Activated B cell treated with CpG ODN at 0.5 μM for 24 hours (primary cell): ENCODE results near the gene MNT. TPM values are rescaled to one million over a fixed set of nuclear protein-coding genes. Genes with fewer than 3 reads are reported as not detected.

ENCODE experiments used
- ATAC-seq: fragments of 200-7000 bp; cut with Tn5 transposase; one replicate; pipeline ENCODE4 v1.10.0; 2021; ENCODE audit warnings: low read depth, mild to moderate bottlenecking, moderate library complexity
- CTCF ChIA-PET: fragments of 350-600 bp; sonication (Branson Sonifier 250); formaldehyde crosslinking; loops from one replicate; lab custom pipeline; 2021; ENCODE audit warnings: antibody characterized with exemption; lab: Charles Lee
- POLR2A ChIA-PET: fragments of 350-600 bp; sonication (Branson Sonifier 250); formaldehyde crosslinking; loops from one replicate; lab custom pipeline; 2021; ENCODE audit warnings: antibody characterized with exemption; lab: Charles Lee
- DNase-seq: peaks from one replicate; pipeline ENCODE4 v3.0.0; 2022
- H3K27ac Mint-ChIP-seq: one replicate; pipeline ENCODE4 v1.8.0; 2020; ENCODE audit warnings: mixed read lengths
- H3K27me3 Mint-ChIP-seq: one replicate; pipeline ENCODE4 v1.8.0; 2021; ENCODE audit warnings: mixed read lengths
- H3K36me3 Mint-ChIP-seq: one replicate; pipeline ENCODE4 v1.8.0; 2021; ENCODE audit warnings: low read depth, mixed read lengths
- H3K4me1 Mint-ChIP-seq: one replicate; pipeline ENCODE4 v1.8.0; 2021; ENCODE audit warnings: mixed read lengths
- H3K4me3 Mint-ChIP-seq: one replicate; pipeline ENCODE4 v1.8.0; 2020; ENCODE audit warnings: mild to moderate bottlenecking, mixed read lengths
- H3K9me3 Mint-ChIP-seq: one replicate; pipeline ENCODE4 v1.8.0; 2020; ENCODE audit warnings: mixed read lengths
- intact Hi-C: fragments of 100-400 bp; cut with micrococcal nuclease; formaldehyde crosslinking; loops from one replicate; pipeline ENCODE4 v1.15.1; 2024
- total RNA-seq: library from RNA; stranded (reverse); gene quantifications from 2 replicates; pipeline ENCODE4 v1.2.3, GENCODE V29; 2022
- TF ChIP-seq, protein P1 (sequence below): fragments of 200-600 bp; IDR thresholded peaks from one replicate; pipeline ENCODE4 v1.8.0; 2022; ENCODE audit warnings: antibody characterized with exemption, mild to moderate bottlenecking

Gene MNT
- total RNA-seq, 1 donor from 2014 or later = 31.3 TPM

GRCh38 chr17:2337544-2338314 is 63.1 kb downstream of the MNT start:
- intact Hi-C loops = loop anchor here (1.0 to 2.0 kb wide), 4 partner anchors 55 to 621 kb away; no protein-coding TSS in a partner anchor
- H3K27me3 Mint-ChIP-seq = no peaks in the 10 kb centered on the region
- ChIA-PET CTCF (interaction anchor here (0.8 to 1.0 kb wide), 3 partner anchors 9 to 45 kb away, joined by 3 to 4 read pairs (median 3); no protein-coding TSS in a partner anchor), POLR2A (interaction anchor here (0.7 to 3.2 kb wide), 4 partner anchors 15 to 688 kb away, joined by 3 to 23 read pairs (median 4); partner anchors contain the start of genes METTL16, MNT and RILP)
- H3K4me1 Mint-ChIP-seq = peaks cover 23% of the 10 kb centered on the region
- TF ChIP-seq, protein P1, sequence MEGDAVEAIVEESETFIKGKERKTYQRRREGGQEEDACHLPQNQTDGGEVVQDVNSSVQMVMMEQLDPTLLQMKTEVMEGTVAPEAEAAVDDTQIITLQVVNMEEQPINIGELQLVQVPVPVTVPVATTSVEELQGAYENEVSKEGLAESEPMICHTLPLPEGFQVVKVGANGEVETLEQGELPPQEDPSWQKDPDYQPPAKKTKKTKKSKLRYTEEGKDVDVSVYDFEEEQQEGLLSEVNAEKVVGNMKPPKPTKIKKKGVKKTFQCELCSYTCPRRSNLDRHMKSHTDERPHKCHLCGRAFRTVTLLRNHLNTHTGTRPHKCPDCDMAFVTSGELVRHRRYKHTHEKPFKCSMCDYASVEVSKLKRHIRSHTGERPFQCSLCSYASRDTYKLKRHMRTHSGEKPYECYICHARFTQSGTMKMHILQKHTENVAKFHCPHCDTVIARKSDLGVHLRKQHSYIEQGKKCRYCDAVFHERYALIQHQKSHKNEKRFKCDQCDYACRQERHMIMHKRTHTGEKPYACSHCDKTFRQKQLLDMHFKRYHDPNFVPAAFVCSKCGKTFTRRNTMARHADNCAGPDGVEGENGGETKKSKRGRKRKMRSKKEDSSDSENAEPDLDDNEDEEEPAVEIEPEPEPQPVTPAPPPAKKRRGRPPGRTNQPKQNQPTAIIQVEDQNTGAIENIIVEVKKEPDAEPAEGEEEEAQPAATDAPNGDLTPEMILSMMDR = no peak
- ATAC-seq (peak; percentile 47), DNase-seq (peak; percentile 69)
- H3K36me3 Mint-ChIP-seq = peaks cover 6% of the 10 kb centered on the region
- H3K4me3 Mint-ChIP-seq = peak overlapping the region; percentile 99
- H3K27ac Mint-ChIP-seq = no peak overlapping the region
- H3K9me3 Mint-ChIP-seq = no peaks in the 10 kb centered on the region

DNA sequence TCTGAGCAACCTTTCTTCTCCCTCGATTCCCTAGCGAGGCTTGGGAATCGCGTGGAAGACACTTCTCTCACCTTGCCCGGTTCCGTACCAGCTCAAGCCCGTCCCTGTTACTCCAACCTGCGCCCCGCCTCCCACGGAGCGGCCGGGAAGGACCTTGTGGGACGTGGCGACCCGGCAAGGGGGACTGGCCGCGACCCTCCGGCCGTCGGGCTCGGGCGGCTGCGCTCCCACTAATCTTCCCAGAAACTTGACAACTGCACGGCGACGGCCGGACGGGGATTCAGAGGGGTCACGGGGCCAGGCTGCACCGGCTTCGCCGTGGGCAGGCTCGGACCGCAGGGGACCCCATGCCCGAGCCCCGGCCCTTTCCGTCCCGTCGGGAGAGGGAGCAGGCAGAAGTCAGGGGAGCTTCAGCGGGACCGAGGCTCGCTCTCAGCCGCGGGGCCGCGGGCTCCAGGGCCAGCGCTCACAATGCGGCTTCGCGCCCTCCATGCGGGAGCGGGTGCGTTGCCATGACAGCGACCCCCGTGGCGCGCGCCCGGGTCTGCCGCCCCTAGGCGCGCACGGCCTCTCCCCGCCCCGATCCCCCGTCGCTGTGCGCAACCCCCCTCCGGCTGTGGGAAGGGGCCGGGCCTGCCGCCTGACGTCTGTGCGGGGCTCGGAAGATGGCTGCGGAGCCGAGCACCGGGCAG is 63.9 kb downstream of the MNT start, which contains the start of gene SGSM2:
SGSM2 (plus strand) TSS at position 650 of the 692 bp plus-strand sequence. CDS start 188 bp downstream, outside the sequence.
- ChIA-PET POLR2A (interaction anchor here (0.6 to 3.2 kb wide), 14 partner anchors 10 to 1574 kb away, joined by 3 to 25 read pairs (median 4); partner anchors contain the start of genes METTL16, MNT, RILP and SMG6), CTCF (interaction anchor here (0.7 to 1.3 kb wide), 4 partner anchors 14 to 712 kb away, joined by 3 to 9 read pairs (median 3); no protein-coding TSS in a partner anchor)
- Mint-ChIP-seq H3K27ac (peak within 1 kb of the TSS; percentile 96), H3K4me1 (peaks cover 23% of the 10 kb centered on the region), H3K4me3 (peak within 1 kb of the TSS; percentile 99), H3K27me3 (no peaks in the 10 kb centered on the region), H3K36me3 (peaks cover 6% of the 10 kb centered on the region), H3K9me3 (no peaks in the 10 kb centered on the region)
- ATAC-seq (peak; percentile 66), DNase-seq (peak; percentile 62)
- TF ChIP-seq, protein P1 = no peak
- intact Hi-C loops = loop anchor here (1.0 to 2.0 kb wide), 7 partner anchors 16 to 620 kb away; partner anchors contain the start of genes MNT, SMG6 and SRR

- DNase-seq = peak; percentile 85
- CTCF ChIA-PET = interaction anchor here (0.7 to 1.3 kb wide), 4 partner anchors 14 to 713 kb away, joined by 3 to 9 read pairs (median 3); no protein-coding TSS in a partner anchor
- TF ChIP-seq, protein P1 = no peak
- Mint-ChIP-seq H3K4me3 (peak within 1 kb of the TSS; percentile 99), H3K36me3 (peaks cover 1% of the 10 kb centered on the region), H3K9me3 (no peaks in the 10 kb centered on the region), H3K27ac (peak within 1 kb of the TSS; percentile 96), H3K27me3 (no peaks in the 10 kb centered on the region), H3K4me1 (peaks cover 23% of the 10 kb centered on the region)
- POLR2A ChIA-PET = interaction anchor here (0.6 to 3.2 kb wide), 18 partner anchors 9 to 1575 kb away, joined by 3 to 25 read pairs (median 3); partner anchors contain the start of genes INPP5K, MNT, SMG6 and SRR
- intact Hi-C loops = loop anchor here (1.0 to 2.0 kb wide), 6 partner anchors 17 to 620 kb away; partner anchors contain the start of genes MNT, SMG6 and SRR
- peak; percentile 79 for ATAC-seq
Observed at GRCh38 chr17:2336215-2336851, 64.5 kb downstream of the MNT start, which contains the start of gene TSR1. TSR1 (minus strand) TSS chr17:2336457; CDS start chr17:2336427, 30 bp downstream.

DNA sequence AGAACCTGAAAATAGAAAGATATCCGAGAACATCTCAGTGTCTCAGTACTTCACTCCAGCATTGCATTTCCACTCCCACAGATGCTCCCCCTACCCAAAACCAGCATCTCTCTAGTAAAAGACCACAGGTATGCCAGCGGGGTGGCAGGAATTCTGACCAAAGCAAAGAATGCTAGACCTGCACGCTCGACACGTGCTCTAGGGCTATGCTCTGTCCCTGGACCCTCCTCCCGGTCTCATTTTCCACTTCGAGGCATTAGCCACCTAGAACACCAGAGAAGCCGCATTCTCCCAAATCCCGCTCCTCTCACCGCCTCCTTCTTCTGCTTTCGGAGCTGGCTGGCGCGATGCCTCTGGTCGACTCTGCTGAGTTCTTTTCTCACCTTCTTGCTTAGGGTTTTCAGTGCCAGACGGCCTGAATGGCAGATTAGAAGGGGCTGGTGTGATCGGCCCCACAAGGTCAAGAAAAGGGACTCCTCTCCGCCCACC is 65.1 kb downstream of the MNT start:
- Mint-ChIP-seq H3K4me3 (peak overlapping the region; percentile 99), H3K36me3 (peaks cover 1% of the 10 kb centered on the region), H3K27me3 (no peaks in the 10 kb centered on the region), H3K9me3 (no peaks in the 10 kb centered on the region), H3K27ac (peak overlapping the region; percentile 96), H3K4me1 (peaks cover 23% of the 10 kb centered on the region)
- ChIA-PET POLR2A (interaction anchor here (0.6 to 3.2 kb wide), 15 partner anchors 8 to 819 kb away, joined by 3 to 25 read pairs (median 3); partner anchors contain the start of genes INPP5K, MNT, SMG6 and SRR), CTCF (interaction anchor here (0.8 to 1.3 kb wide), 3 partner anchors 28 to 713 kb away, joined by 3 to 9 read pairs (median 3); no protein-coding TSS in a partner anchor)
- no peak for ATAC-seq
- DNase-seq = no peak
- intact Hi-C loops = loop anchor here (1.0 to 2.0 kb wide), 6 partner anchors 18 to 619 kb away; partner anchors contain the start of genes MNT, SMG6 and SRR
- TF ChIP-seq, protein P1 = no peak

Other genes with a start within 250 kb of the MNT start
- gene SMG6, start 97.3 kb downstream of the MNT start, total RNA-seq = 22.0 and 30.5 TPM in 2 replicates
- 5.7 and 8.6 TPM in 2 replicates for gene SRR, start 97.1 kb downstream of the MNT start, total RNA-seq
- gene TSR1, start 64.6 kb downstream of the MNT start, total RNA-seq = 46.4 and 48.5 TPM in 2 replicates
- 50.1 and 60.5 TPM in 2 replicates for gene SGSM2, start 63.6 kb downstream of the MNT start, total RNA-seq
- 49.4 and 57.2 TPM in 2 replicates for gene METTL16, start 110.8 kb upstream of the MNT start, total RNA-seq
- 134 and 138 TPM in 2 replicates for gene PAFAH1B1, start 192.6 kb upstream of the MNT start, total RNA-seq